K562 (cell line): ENCODE data around the gene PELI3. TPM values are rescaled to one million over a fixed set of nuclear protein-coding genes. Genes with fewer than 3 reads are reported as not detected.

Experiments
- CBX1 ChIP-seq: sonication (generic); IDR thresholded peaks from 2 replicates; pipeline ENCODE4 v1.6.1; 2016; ENCODE audit warnings: antibody characterized with exemption, low read depth, mild to moderate bottlenecking
- DNMT1 ChIP-seq: fragments of 450-650 bp; IDR thresholded peaks from 2 replicates; pipeline ENCODE4 v1.6.1; 2016; ENCODE audit warnings: antibody characterized with exemption, mild to moderate bottlenecking
- ETV6 ChIP-seq, 3 experiments: fragments of 150-350 bp in 1 of 3; sonication (generic) in 1 of 3; formaldehyde crosslinking in 1 of 3; IDR thresholded peaks; 2 replicates each; pipeline versions ENCODE4 v1.6.1 to v1.8.0; 2014 to 2022; ENCODE audit warnings: borderline replicate concordance in 2 of 3, low read depth in 2 of 3, antibody characterized with exemption in 1 of 3, low read length in 1 of 3, mild to moderate bottlenecking in 1 of 3, missing genetic modification reagents in 1 of 3
- GTF2B ChIP-seq: IDR thresholded peaks from 2 replicates; pipeline ENCODE4 v1.6.1; 2011; ENCODE audit not compliant: insufficient read length; ENCODE audit errors: extremely low read depth
- MAZ ChIP-seq, 2 experiments: fragments of 450-650 bp in 1 of 2; sonication (generic) in 1 of 2; formaldehyde crosslinking; IDR thresholded peaks in 1 of 2; conservative IDR thresholded peaks in 1 of 2; 2 replicates each; pipeline versions ENCODE4 v1.4.0 to v1.5.0; 2020; ENCODE audit warnings: mild to moderate bottlenecking in 1 of 2, missing genetic modification reagents in 1 of 2
- MIER1 ChIP-seq: fragments of 450-650 bp; IDR thresholded peaks from 2 replicates; pipeline ENCODE4 v1.6.1; 2016; ENCODE audit warnings: antibody characterized with exemption, mild to moderate bottlenecking, low read depth
- PATZ1 ChIP-seq: fragments of 250-450 bp; sonication (Bioruptor Pico); IDR thresholded peaks from 2 replicates; pipeline ENCODE4 v1.5.0; 2020; ENCODE audit warnings: mild to moderate bottlenecking, borderline replicate concordance
- POLR2A ChIP-seq: fragments of 450-650 bp; conservative IDR thresholded peaks from 2 replicates; pipeline ENCODE4 v1.6.1; 2016
- RBM15 ChIP-seq: fragments of 200-400 bp; formaldehyde crosslinking; IDR thresholded peaks from 2 replicates; pipeline ENCODE4 v1.6.1; 2018; ENCODE audit warnings: mild to moderate bottlenecking, low read length, moderate library complexity; ENCODE audit not compliant: insufficient read depth
- SMAD1 ChIP-seq: fragments of 150-350 bp; IDR thresholded peaks from 2 replicates; pipeline ENCODE4 v1.6.1; 2014; ENCODE audit warnings: low read length, low read depth; ENCODE audit not compliant: partially characterized antibody
- TAF15 ChIP-seq: fragments of 200-400 bp; formaldehyde crosslinking; IDR thresholded peaks from 2 replicates; pipeline ENCODE4 v1.6.1; 2017; ENCODE audit warnings: mild to moderate bottlenecking, low read depth, low read length, moderate library complexity
- TRIM24 ChIP-seq, 2 experiments: fragments of 450-650 bp; IDR thresholded peaks; 2 replicates each; pipeline ENCODE4 v1.6.1; 2016
- XRCC3 ChIP-seq: fragments of 450-650 bp; IDR thresholded peaks from 2 replicates; pipeline ENCODE4 v1.6.1; 2017; ENCODE audit warnings: mild to moderate bottlenecking, moderate library complexity
- ZKSCAN1 ChIP-seq: fragments of 150-350 bp; IDR thresholded peaks from 2 replicates; pipeline ENCODE4 v1.6.1; 2016; ENCODE audit warnings: low read depth, low read length
- ZNF318 ChIP-seq, 2 experiments: fragments of 450-650 bp; IDR thresholded peaks; 2 replicates each; pipeline ENCODE4 v1.6.1; 2016; ENCODE audit warnings: mild to moderate bottlenecking in 2 of 2, borderline replicate concordance in 1 of 2, low read depth in 1 of 2, moderate library complexity in 1 of 2
- ZNF41 ChIP-seq: fragments of 250-450 bp; sonication (Bioruptor Pico); conservative IDR thresholded peaks from 2 replicates; pipeline ENCODE4 v1.4.0; 2020; ENCODE audit warnings: mild to moderate bottlenecking
- polyA plus RNA-seq, 8 experiments: library from polyadenylated mRNA; depleted of rRNA in 4 of 8; stranded (reverse) in 5 of 8; unstranded in 3 of 8; fragments of >200 nt; fragmentation: Nextera tagmentation in 2 of 8; fragmentation: Illumina TruSeq in 1 of 8; extraction: Ambion mirVana in 2 of 8; extraction: Trizol in 1 of 8; gene quantifications; 2 replicates each; pipeline versions ENCODE4 v1.2.1 to v1.2.3, GENCODE V29; 2011 to 2014; ENCODE audit warnings: inconsistent platforms in 1 of 8, missing spikeins in 1 of 8
- total RNA-seq, 7 experiments: library from RNA; depleted of rRNA in 6 of 7; stranded (reverse); fragments of >200 nt in 6 of 7; fragmentation: Illumina TruSeq in 2 of 7; extraction: Trizol in 2 of 7; gene quantifications; 2 replicates each; pipeline versions ENCODE4 v1.2.1 to v1.2.3, GENCODE V29; 2011 to 2021; ENCODE audit warnings: low replicate concordance in 1 of 7

Gene PELI3
- total and polyA plus RNA-seq, 9 of the 15 experiments (the other 6 are each of a cell fraction or from before 2014, with no cell fraction given): 0.17 to 4.2 (median 1.9) TPM

GRCh38 chr11:66480117-66480938 lies 13.6 kb downstream of the PELI3 start, which contains the start of gene DPP3 (continued):
- no peak for TF ChIP-seq GTF2B
- peak; percentile 94 for TF ChIP-seq POLR2A
- no peak for TF ChIP-seq SMAD1
- peak; percentile 67 to 89; a peak in 3 of 4 replicates for TF ChIP-seq MAZ (CRISPR knock-in tag; conservative IDR thresholded peaks at IDR 0.05 in 1 of 2, IDR thresholded peaks at IDR 0.05 in 1 of 2)
- no peak for TF ChIP-seq TRIM24 (IDR thresholded peaks at IDR 0.05)
- no peak for TF ChIP-seq ZNF41 (CRISPR knock-in tag)
- no peak for TF ChIP-seq ETV6 (IDR thresholded peaks at IDR 0.05; ENCODE audit: borderline replicate concordance in 1 of 2, low read depth in 2 of 2, low read length in 1 of 2)
- TF ChIP-seq ETV6 (CRISPR knock-in tag; IDR thresholded peaks at IDR 0.05; ENCODE audit: borderline replicate concordance): no peak
- no peak for TF ChIP-seq DNMT1
- TF ChIP-seq ZKSCAN1: no peak
- TF ChIP-seq CBX1: peak; percentile 82
- 0 out of 2 replicates have a peak, but pooled peaks have one; percentile 15 for TF ChIP-seq MIER1
- no peak for TF ChIP-seq XRCC3
- no peak for TF ChIP-seq TAF15
- TF ChIP-seq RBM15: no peak
- TF ChIP-seq ZNF318 (IDR thresholded peaks at IDR 0.05; ENCODE audit: borderline replicate concordance in 1 of 2, low read depth in 1 of 2): no peak
- TF ChIP-seq PATZ1 (CRISPR knock-in tag): no peak
